Karpas-422 (cell line): Measurements from ENCODE around the gene HMGN4. TPM values are rescaled to one million over a fixed set of nuclear protein-coding genes. Genes with fewer than 3 reads are reported as not detected.

Experiments used
- DNase-seq: peaks from one replicate; pipeline ENCODE4 v3.0.0-alpha.2; 2015
- H2AFZ ChIP-seq: fragments of 200-600 bp; sonication (generic); 2 replicates; pipeline ENCODE4 v1.6.1; 2014; ENCODE audit warnings: antibody characterized with exemption, low read length, mixed read lengths
- H3K27ac ChIP-seq: fragments of 200-600 bp; sonication (generic); 2 replicates; pipeline ENCODE4 v1.5.1; 2014; ENCODE audit warnings: mild to moderate bottlenecking, low read length, moderate library complexity
- H3K27me3 ChIP-seq: fragments of 200-600 bp; sonication (generic); 2 replicates; pipeline ENCODE4 v1.6.1; 2014; ENCODE audit warnings: low read length, mixed read lengths
- H3K36me3 ChIP-seq: fragments of 200-600 bp; sonication (generic); 2 replicates; pipeline ENCODE4 v1.6.1; 2014; ENCODE audit warnings: low read length, mixed read lengths; ENCODE audit not compliant: insufficient read depth
- H3K4me1 ChIP-seq: fragments of 200-600 bp; sonication (generic); 2 replicates; pipeline ENCODE4 v1.6.1; 2014; ENCODE audit warnings: mild to moderate bottlenecking, low read length, mixed read lengths
- H3K4me2 ChIP-seq: fragments of 200-600 bp; sonication (generic); 2 replicates; pipeline ENCODE4 v1.6.1; 2014; ENCODE audit warnings: low read length, low read depth, mild to moderate bottlenecking; ENCODE audit not compliant: poor library complexity, severe bottlenecking
- H3K4me3 ChIP-seq: fragments of 200-600 bp; sonication (generic); 2 replicates; pipeline ENCODE4 v1.5.1; 2014; ENCODE audit warnings: mild to moderate bottlenecking, antibody characterized with exemption, low read length, mixed read lengths
- H3K79me2 ChIP-seq: fragments of 200-600 bp; sonication (generic); 2 replicates; pipeline ENCODE4 v1.6.1; 2014; ENCODE audit warnings: mild to moderate bottlenecking, low read length, mixed read lengths
- H3K9ac ChIP-seq: fragments of 200-600 bp; sonication (generic); 2 replicates; pipeline ENCODE4 v1.6.0; 2014; ENCODE audit warnings: low read length
- H3K9me2 ChIP-seq: fragments of 200-600 bp; sonication (generic), shearing (Covaris generic); replicated peaks from 2 replicates; pipeline ENCODE4 v1.6.0; 2014; ENCODE audit warnings: mild to moderate bottlenecking, low read length, moderate library complexity; ENCODE audit not compliant: insufficient read depth
- H3K9me3 ChIP-seq: fragments of 300-700, 200-600 bp; sonication (generic); 2 replicates; pipeline ENCODE4 v1.6.1; 2014; ENCODE audit warnings: low read length, mixed read lengths
- H4K20me1 ChIP-seq: fragments of 200-600 bp; sonication (generic); 2 replicates; pipeline ENCODE4 v1.6.1; 2014; ENCODE audit warnings: mild to moderate bottlenecking, antibody characterized with exemption, low read length, low read depth; ENCODE audit not compliant: insufficient read depth
- total RNA-seq: library from RNA; depleted of rRNA; stranded (reverse); fragments of >200 nt; shearing (Covaris generic); gene quantifications from 2 replicates; pipeline ENCODE4 v1.2.3, GENCODE V29; 2014; ENCODE audit warnings: low replicate concordance

The HMGN4 gene
- total RNA-seq, 1 experiment from 2014 or later = 103 TPM

GRCh38 chr6:26581164-26581915, 43.2 kb downstream of the HMGN4 start:
- Histone ChIP-seq H3K9me2 (no peaks in the 10 kb centered on the region), H3K27ac (no peak overlapping the region), H3K36me3 (no peaks in the 10 kb centered on the region), H2AFZ (no peak overlapping the region), H3K4me1 (0 out of 2 replicates have a peak, but pooled peaks cover 3% of the 10 kb centered on the region), H3K9ac (no peak overlapping the region), H3K4me3 (no peak overlapping the region), H4K20me1 (no peaks in the 10 kb centered on the region), H3K27me3 (no peaks in the 10 kb centered on the region), H3K9me3 (peaks cover 7% of the 10 kb centered on the region; the same call in 1 of the 2 replicates), H3K4me2 (no peak overlapping the region), H3K79me2 (no peaks in the 10 kb centered on the region)
- no peak for DNase-seq

GRCh38 chr6:26588965-26589364, 50.8 kb downstream of the HMGN4 start:
- Histone ChIP-seq H3K36me3 (no peaks in the 10 kb centered on the region), H3K9ac (no peak overlapping the region), H3K9me2 (no peaks in the 10 kb centered on the region), H3K4me1 (peaks cover 7% of the 10 kb centered on the region), H3K4me2 (no peak overlapping the region), H3K27ac (no peak overlapping the region), H3K4me3 (no peak overlapping the region), H3K79me2 (no peaks in the 10 kb centered on the region), H4K20me1 (no peaks in the 10 kb centered on the region), H2AFZ (no peak overlapping the region), H3K9me3 (no peaks in the 10 kb centered on the region), H3K27me3 (no peaks in the 10 kb centered on the region)
- DNase-seq = no peak

- no peak overlapping the region for H3K4me3 ChIP-seq
- H3K27me3 ChIP-seq = no peaks in the 10 kb centered on the region
- H3K9me3 ChIP-seq = no peaks in the 10 kb centered on the region
- H3K79me2 ChIP-seq = peaks cover 8% of the 10 kb centered on the region
- peaks cover 18% of the 10 kb centered on the region for H3K4me1 ChIP-seq
- no peak overlapping the region for H3K9ac ChIP-seq
- peaks cover 2% of the 10 kb centered on the region; the same call in 1 of the 2 replicates for H4K20me1 ChIP-seq
- no peaks in the 10 kb centered on the region for H3K36me3 ChIP-seq
- H3K9me2 ChIP-seq = no peaks in the 10 kb centered on the region
- DNase-seq = no peak
- H3K27ac ChIP-seq = no peak overlapping the region
- H3K4me2 ChIP-seq = peak overlapping the region; percentile 2
- H2AFZ ChIP-seq = peak overlapping the region; percentile 63
These were observed 54.5 kb downstream of the HMGN4 start for GRCh38 chr6:26592649-26593048.

- H3K36me3 ChIP-seq = peaks cover 7% of the 10 kb centered on the region; the same call in 1 of the 2 replicates
- H3K9me3 ChIP-seq = no peaks in the 10 kb centered on the region
- H3K79me2 ChIP-seq = peaks cover 17% of the 10 kb centered on the region
- peaks cover 8% of the 10 kb centered on the region; the same call in 1 of the 2 replicates for H4K20me1 ChIP-seq
- no peak for DNase-seq
- H3K9ac ChIP-seq = no peak overlapping the region
- 0 out of 2 replicates have a peak overlapping the region, but pooled peaks have one; percentile 45 for H2AFZ ChIP-seq
- H3K27me3 ChIP-seq = no peaks in the 10 kb centered on the region
- no peaks in the 10 kb centered on the region for H3K9me2 ChIP-seq
- peaks cover 24% of the 10 kb centered on the region for H3K4me1 ChIP-seq
- no peak overlapping the region for H3K27ac ChIP-seq
- no peak overlapping the region for H3K4me3 ChIP-seq
- H3K4me2 ChIP-seq = no peak overlapping the region
These were observed 55.3 kb downstream of the HMGN4 start for GRCh38 chr6:26593278-26594130.

GRCh38 chr6:26594131-26594498, 55.9 kb downstream of the HMGN4 start:
- peaks cover 24% of the 10 kb centered on the region for H3K4me1 ChIP-seq
- DNase-seq = no peak
- H3K9me3 ChIP-seq = no peaks in the 10 kb centered on the region
- no peak overlapping the region for H3K27ac ChIP-seq
- H3K79me2 ChIP-seq = peaks cover 20% of the 10 kb centered on the region
- no peak overlapping the region for H3K4me3 ChIP-seq
- no peak overlapping the region for H3K9ac ChIP-seq
- H3K9me2 ChIP-seq = no peaks in the 10 kb centered on the region
- H3K27me3 ChIP-seq = no peaks in the 10 kb centered on the region
- H3K4me2 ChIP-seq = no peak overlapping the region
- H3K36me3 ChIP-seq = peaks cover 13% of the 10 kb centered on the region; the same call in 1 of the 2 replicates
- peaks cover 8% of the 10 kb centered on the region; the same call in 1 of the 2 replicates for H4K20me1 ChIP-seq
- no peak overlapping the region for H2AFZ ChIP-seq

- H3K4me2 ChIP-seq = peak overlapping the region; percentile 99
- peaks cover 8% of the 10 kb centered on the region; the same call in 1 of the 2 replicates for H4K20me1 ChIP-seq
- H3K4me1 ChIP-seq = peaks cover 24% of the 10 kb centered on the region
- peak overlapping the region; percentile 82 for H3K9ac ChIP-seq
- H3K9me2 ChIP-seq = no peaks in the 10 kb centered on the region
- H3K79me2 ChIP-seq = peaks cover 20% of the 10 kb centered on the region
- H3K9me3 ChIP-seq = no peaks in the 10 kb centered on the region
- H2AFZ ChIP-seq = peak overlapping the region; percentile 94
- DNase-seq = no peak
- H3K27me3 ChIP-seq = no peaks in the 10 kb centered on the region
- H3K36me3 ChIP-seq = peaks cover 17% of the 10 kb centered on the region; the same call in 1 of the 2 replicates
- peak overlapping the region; percentile 75 for H3K4me3 ChIP-seq
- no peak overlapping the region for H3K27ac ChIP-seq
These were observed 56.8 kb downstream of the HMGN4 start for GRCh38 chr6:26594730-26595632.

- peaks cover 24% of the 10 kb centered on the region for H3K4me1 ChIP-seq
- peak overlapping the region; percentile 75 for H3K4me3 ChIP-seq
- H3K9me2 ChIP-seq = no peaks in the 10 kb centered on the region
- peak overlapping the region; percentile 99 for H3K4me2 ChIP-seq
- DNase-seq = peak; percentile 95
- H4K20me1 ChIP-seq = peaks cover 8% of the 10 kb centered on the region; the same call in 1 of the 2 replicates
- peaks cover 20% of the 10 kb centered on the region for H3K79me2 ChIP-seq
- H3K27ac ChIP-seq = peak overlapping the region; percentile 64; the same call in 1 of the 2 replicates
- peak overlapping the region; percentile 94 for H2AFZ ChIP-seq
- no peaks in the 10 kb centered on the region for H3K27me3 ChIP-seq
- H3K36me3 ChIP-seq = peaks cover 17% of the 10 kb centered on the region; the same call in 1 of the 2 replicates
- H3K9me3 ChIP-seq = no peaks in the 10 kb centered on the region
- peak overlapping the region; percentile 82 for H3K9ac ChIP-seq
These were observed 57.6 kb downstream of the HMGN4 start for GRCh38 chr6:26595669-26596269.
